H9 (cell line): ENCODE results near the gene TTBK1. TPM values are rescaled to one million over a fixed set of nuclear protein-coding genes. Genes with fewer than 3 reads are reported as not detected.

Experiments used
- DNase-seq: peaks from one replicate; pipeline ENCODE4 v3.0.0-alpha.2; 2017
- H2AFZ ChIP-seq: one replicate; pipeline ENCODE4 v1.6.1; 2013; ENCODE audit warnings: mild to moderate bottlenecking, low read length, control low read depth, moderate library complexity
- H2AK5ac ChIP-seq: 2 replicates; pipeline ENCODE4 v1.6.1; 2013; ENCODE audit warnings: low read length, control low read depth, mixed read lengths; ENCODE audit not compliant: insufficient read length
- H2BK120ac ChIP-seq: one replicate; pipeline ENCODE4 v1.6.1; 2013; ENCODE audit warnings: low read depth, mild to moderate bottlenecking, low read length, control low read depth, inconsistent platforms; ENCODE audit not compliant: poor library complexity, severe bottlenecking
- H2BK12ac ChIP-seq: 2 replicates; pipeline ENCODE4 v1.6.1; 2013; ENCODE audit warnings: low read length, control low read depth, mixed read lengths, low read depth; ENCODE audit not compliant: insufficient read length
- H2BK15ac ChIP-seq: 2 replicates; pipeline ENCODE4 v1.6.1; 2013; ENCODE audit warnings: low read depth, low read length, control low read depth
- H2BK20ac ChIP-seq: one replicate; pipeline ENCODE4 v1.6.1; 2013; ENCODE audit warnings: low read depth, mild to moderate bottlenecking, low read length, control low read depth, inconsistent platforms; ENCODE audit not compliant: poor library complexity, severe bottlenecking
- H2BK5ac ChIP-seq: 2 replicates; pipeline ENCODE4 v1.6.1; 2013; ENCODE audit warnings: low read length, control low read depth, mixed read lengths; ENCODE audit not compliant: insufficient read length
- H3K14ac ChIP-seq: 2 replicates; pipeline ENCODE4 v1.6.1; 2013; ENCODE audit warnings: low read length, control low read depth; ENCODE audit not compliant: insufficient read depth
- H3K18ac ChIP-seq: 2 replicates; pipeline ENCODE4 v1.6.1; 2013; ENCODE audit warnings: low read depth, mild to moderate bottlenecking, mixed read lengths, low read length, control low read depth; ENCODE audit not compliant: insufficient read length
- H3K23ac ChIP-seq: 2 replicates; pipeline ENCODE4 v1.6.1; 2013; ENCODE audit warnings: low read length, control low read depth, mixed read lengths, low read depth; ENCODE audit not compliant: insufficient read length
- H3K23me2 ChIP-seq: 2 replicates; pipeline ENCODE4 v1.6.1; 2013; ENCODE audit warnings: low read depth, mild to moderate bottlenecking, mixed read lengths, low read length, control low read depth; ENCODE audit not compliant: insufficient read length, poor library complexity, severe bottlenecking
- H3K27ac ChIP-seq: 2 replicates; pipeline ENCODE4 v1.5.1; 2013; ENCODE audit warnings: low read length, control low read depth, mixed read lengths, low read depth; ENCODE audit not compliant: insufficient read length
- H3K27me3 ChIP-seq: 2 replicates; pipeline ENCODE4 v1.6.1; 2013; ENCODE audit warnings: low read length, control low read depth, inconsistent platforms; ENCODE audit not compliant: insufficient read depth
- H3K4ac ChIP-seq: 2 replicates; pipeline ENCODE4 v1.6.1; 2013; ENCODE audit warnings: low read depth, mild to moderate bottlenecking, control low read depth, inconsistent platforms, low read length, moderate library complexity
- H3K4me1 ChIP-seq: 2 replicates; pipeline ENCODE4 v1.6.1; 2013; ENCODE audit warnings: low read length, control low read depth, inconsistent platforms; ENCODE audit not compliant: insufficient read depth
- H3K4me2 ChIP-seq: 2 replicates; pipeline ENCODE4 v1.6.1; 2013; ENCODE audit warnings: low read length, control low read depth, mixed read lengths; ENCODE audit not compliant: insufficient read length, insufficient read depth
- H3K56ac ChIP-seq: 2 replicates; pipeline ENCODE4 v1.6.1; 2013; ENCODE audit warnings: low read depth, mild to moderate bottlenecking, mixed read lengths, low read length, control low read depth; ENCODE audit not compliant: insufficient read length
- H3K79me1 ChIP-seq: 2 replicates; pipeline ENCODE4 v1.6.1; 2013; ENCODE audit warnings: low read depth, mild to moderate bottlenecking, moderate library complexity, low read length, control low read depth, inconsistent platforms; ENCODE audit not compliant: insufficient read depth, poor library complexity, severe bottlenecking
- H3K79me2 ChIP-seq: 2 replicates; pipeline ENCODE4 v1.6.1; 2013; ENCODE audit warnings: low read length, control low read depth, inconsistent platforms; ENCODE audit not compliant: insufficient read depth
- H3K9ac ChIP-seq: 2 replicates; pipeline ENCODE4 v1.6.1; 2013; ENCODE audit warnings: low read length, control low read depth, mixed read lengths; ENCODE audit not compliant: insufficient read length; ENCODE audit errors: extremely low read depth
- H3K9me3 ChIP-seq: one replicate; pipeline ENCODE4 v1.6.1; 2013; ENCODE audit warnings: low read depth, low read length, inconsistent platforms; ENCODE audit not compliant: control insufficient read depth
- H3T11ph ChIP-seq: one replicate; pipeline ENCODE4 v1.6.1; 2013; ENCODE audit warnings: mild to moderate bottlenecking, low read length, control low read depth, inconsistent platforms
- H4K20me1 ChIP-seq: one replicate; pipeline ENCODE4 v1.6.1; 2013; ENCODE audit not compliant: control insufficient read depth, insufficient read length, insufficient read depth
- H4K5ac ChIP-seq: 2 replicates; pipeline ENCODE4 v1.6.1; 2013; ENCODE audit warnings: low read depth, mild to moderate bottlenecking, mixed read lengths, low read length, control low read depth; ENCODE audit not compliant: insufficient read length
- H4K8ac ChIP-seq: replicated peaks from 2 replicates; pipeline ENCODE4 v1.6.1; 2013; ENCODE audit warnings: low read length, control low read depth, mixed read lengths, low read depth; ENCODE audit not compliant: insufficient read length
- H4K91ac ChIP-seq: 2 replicates; pipeline ENCODE4 v1.6.1; 2013; ENCODE audit warnings: low read depth, mild to moderate bottlenecking, moderate library complexity, mixed read lengths, low read length, control low read depth; ENCODE audit not compliant: insufficient read length
- H3K27ac Mint-ChIP-seq, 3 experiments: 2 replicates in 2 of 3; 3 replicates in 1 of 3; pipeline ENCODE4 v1.8.0; 2020 to 2021; ENCODE audit warnings: mixed read lengths in 3 of 3, mild to moderate bottlenecking in 1 of 3, moderate library complexity in 1 of 3
- H3K27me3 Mint-ChIP-seq: 2 replicates; pipeline ENCODE4 v1.8.0; 2021; ENCODE audit warnings: low read depth, mild to moderate bottlenecking, moderate library complexity, mixed read lengths
- H3K36me3 Mint-ChIP-seq, 3 experiments: 2 replicates in 2 of 3; 3 replicates in 1 of 3; pipeline ENCODE4 v1.8.0; 2020 to 2021; ENCODE audit warnings: low read depth in 3 of 3, mixed read lengths in 3 of 3; ENCODE audit not compliant: insufficient read depth in 1 of 3
- H3K4me1 Mint-ChIP-seq, 2 experiments: 2 replicates each; pipeline ENCODE4 v1.8.0; 2020; ENCODE audit warnings: mixed read lengths in 2 of 2
- H3K4me3 Mint-ChIP-seq, 2 experiments: 2 replicates in 1 of 2; 3 replicates in 1 of 2; pipeline ENCODE4 v1.8.0; 2020 to 2021; ENCODE audit warnings: mild to moderate bottlenecking in 2 of 2, mixed read lengths in 2 of 2, moderate library complexity in 1 of 2
- H3K9me3 Mint-ChIP-seq, 2 experiments: 2 replicates in 1 of 2; 3 replicates in 1 of 2; pipeline ENCODE4 v1.8.0; 2020; ENCODE audit warnings: mild to moderate bottlenecking in 2 of 2, mixed read lengths in 2 of 2, moderate library complexity in 1 of 2
- WGBS: extraction: QIAGEN DNeasy Blood & Tissue Kit; methylation state at CpG from one replicate; pipeline ENCODE4 v1.1.7; 2013; ENCODE audit warnings: missing lambda C conversion rate, low lambda C conversion rate, mixed read lengths; ENCODE audit not compliant: insufficient read length; ENCODE audit errors: extremely low coverage; 5-methylcytosine and 5-hydroxymethylcytosine counted together
- total RNA-seq: library from RNA; stranded (reverse); gene quantifications from 2 replicates; pipeline ENCODE4 v1.2.1, GENCODE V29; 2021
- TF ChIP-seq, protein P1 (sequence below): fragments of 200-600 bp; sonication (generic); conservative IDR thresholded peaks from 3 replicates; pipeline ENCODE4 v1.8.0; 2021; ENCODE audit warnings: antibody characterized with exemption, mild to moderate bottlenecking

Gene TTBK1
- total RNA-seq, 1 experiment from 2014 or later: 1.6 TPM

DNA sequence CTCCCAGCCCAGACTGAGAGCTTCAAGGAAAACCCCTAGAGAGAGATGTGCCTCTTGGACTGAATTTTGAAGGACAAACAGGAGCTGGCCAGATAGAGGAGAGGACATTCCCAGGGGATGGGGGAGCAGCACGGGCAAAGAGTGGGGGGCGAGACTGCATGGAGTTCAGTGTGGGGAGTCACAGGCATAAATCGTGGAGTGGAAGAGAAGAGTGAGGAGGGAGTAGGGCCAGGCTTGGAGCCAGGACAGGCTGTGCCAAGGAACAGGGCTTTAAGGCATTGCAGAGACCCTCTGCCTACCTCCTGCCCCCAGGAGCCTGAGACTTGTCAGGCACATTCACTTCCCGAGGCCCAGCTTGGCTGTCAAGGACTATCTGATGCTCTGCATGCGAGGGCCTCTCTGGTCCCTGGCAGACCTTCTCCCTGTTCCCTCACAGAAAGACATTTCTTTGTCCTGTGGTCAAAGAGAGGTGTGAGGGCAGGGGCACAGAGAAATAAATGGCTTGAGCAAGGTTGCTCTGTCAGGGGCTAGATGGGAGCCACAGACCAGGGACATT is 49.6 kb downstream of the TTBK1 start:
- Histone ChIP-seq H3K4me1 (no peaks in the 10 kb centered on the region), H2AK5ac (no peak overlapping the region), H3K56ac (no peak overlapping the region), H2AFZ (no peak overlapping the region), H3K4ac (no peak overlapping the region), H4K8ac (no peak overlapping the region), H2BK5ac (no peak overlapping the region), H3K23me2 (no peaks in the 10 kb centered on the region), H2BK12ac (no peak overlapping the region), H3K4me2 (no peak overlapping the region), H2BK120ac (no peak overlapping the region), H3K9ac (no peak overlapping the region), H3T11ph (no peak overlapping the region), H4K5ac (no peak overlapping the region), H3K79me2 (no peaks in the 10 kb centered on the region), H3K23ac (no peak overlapping the region), H2BK20ac (no peak overlapping the region), H3K9me3 (no peaks in the 10 kb centered on the region), H2BK15ac (no peak overlapping the region), H3K27ac (no peak overlapping the region), H3K14ac (no peak overlapping the region), H3K79me1 (no peaks in the 10 kb centered on the region), H3K18ac (no peak overlapping the region), H4K91ac (no peak overlapping the region), H4K20me1 (peaks cover 4% of the 10 kb centered on the region), H3K27me3 (no peaks in the 10 kb centered on the region)
- Mint-ChIP-seq H3K27ac (no peak overlapping the region), H3K4me1 (peaks cover 10 to 11% of the 10 kb centered on the region in 2 experiments), H3K4me3 (no peak overlapping the region), H3K36me3 (no peaks in the 10 kb centered on the region), H3K27me3 (peaks cover 11% of the 10 kb centered on the region), H3K9me3 (no peaks in the 10 kb centered on the region)
- DNase-seq: no peak
- WGBS: no CpG with 5 or more reads among the region's 5 CpGs
- TF ChIP-seq, protein P1, sequence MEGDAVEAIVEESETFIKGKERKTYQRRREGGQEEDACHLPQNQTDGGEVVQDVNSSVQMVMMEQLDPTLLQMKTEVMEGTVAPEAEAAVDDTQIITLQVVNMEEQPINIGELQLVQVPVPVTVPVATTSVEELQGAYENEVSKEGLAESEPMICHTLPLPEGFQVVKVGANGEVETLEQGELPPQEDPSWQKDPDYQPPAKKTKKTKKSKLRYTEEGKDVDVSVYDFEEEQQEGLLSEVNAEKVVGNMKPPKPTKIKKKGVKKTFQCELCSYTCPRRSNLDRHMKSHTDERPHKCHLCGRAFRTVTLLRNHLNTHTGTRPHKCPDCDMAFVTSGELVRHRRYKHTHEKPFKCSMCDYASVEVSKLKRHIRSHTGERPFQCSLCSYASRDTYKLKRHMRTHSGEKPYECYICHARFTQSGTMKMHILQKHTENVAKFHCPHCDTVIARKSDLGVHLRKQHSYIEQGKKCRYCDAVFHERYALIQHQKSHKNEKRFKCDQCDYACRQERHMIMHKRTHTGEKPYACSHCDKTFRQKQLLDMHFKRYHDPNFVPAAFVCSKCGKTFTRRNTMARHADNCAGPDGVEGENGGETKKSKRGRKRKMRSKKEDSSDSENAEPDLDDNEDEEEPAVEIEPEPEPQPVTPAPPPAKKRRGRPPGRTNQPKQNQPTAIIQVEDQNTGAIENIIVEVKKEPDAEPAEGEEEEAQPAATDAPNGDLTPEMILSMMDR: no peak
